GM12872 (cell line): ENCODE data around the gene FGD2.

Experiments used
- CTCF ChIP-seq: IDR thresholded peaks from 3 replicates; pipeline ENCODE4 v1.5.1; 2011; ENCODE audit warnings: low read depth, mild to moderate bottlenecking, low read length, moderate library complexity; ENCODE audit not compliant: insufficient read depth

The FGD2 gene

GRCh38 chr6:36961441-36962435 lies 43.7 kb upstream of the FGD2 start:
- no peak for TF ChIP-seq CTCF

GRCh38 chr6:36962874-36963273 lies 42.6 kb upstream of the FGD2 start:
- TF ChIP-seq CTCF: no peak

DNA sequence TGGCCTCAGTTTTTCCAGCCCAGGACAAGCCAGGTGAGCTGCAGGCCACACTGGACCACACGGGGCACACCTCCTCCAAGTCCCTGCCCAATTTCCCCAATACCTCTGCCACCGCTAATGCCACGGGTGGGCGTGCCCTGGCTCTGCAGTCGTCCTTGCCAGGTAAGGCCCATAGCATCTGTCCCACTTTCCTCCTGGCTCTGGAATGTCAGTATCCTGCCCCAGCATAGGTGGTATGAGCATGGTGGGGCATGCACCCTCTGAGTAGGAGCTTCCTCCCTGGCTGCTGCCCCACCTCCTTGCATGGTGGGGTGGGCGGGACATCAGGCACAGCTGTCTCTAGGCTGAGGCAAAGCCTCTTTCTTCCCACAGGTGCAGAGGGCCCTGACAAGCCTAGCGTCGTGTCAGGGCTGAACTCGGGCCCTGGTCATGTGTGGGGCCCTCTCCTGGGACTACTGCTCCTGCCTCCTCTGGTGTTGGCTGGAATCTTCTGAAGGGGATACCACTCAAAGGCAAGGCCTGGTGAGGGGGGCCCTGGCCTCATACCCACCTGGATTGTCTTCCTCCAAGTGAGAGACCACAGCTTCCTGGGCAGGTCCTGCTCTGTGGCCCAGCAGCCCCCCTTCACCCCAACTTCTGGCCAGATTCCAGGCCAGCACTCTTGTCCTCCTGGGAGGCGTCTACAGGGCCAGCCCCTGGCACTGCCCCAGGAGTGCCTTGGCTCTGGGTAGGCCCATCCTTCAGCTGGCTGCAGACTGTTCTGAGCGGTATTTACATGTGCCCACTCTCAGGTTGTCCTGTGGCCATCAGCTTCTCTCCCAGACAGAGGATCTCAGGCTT lies 41.8 kb upstream of the FGD2 start:
- TF ChIP-seq CTCF: no peak

DNA sequence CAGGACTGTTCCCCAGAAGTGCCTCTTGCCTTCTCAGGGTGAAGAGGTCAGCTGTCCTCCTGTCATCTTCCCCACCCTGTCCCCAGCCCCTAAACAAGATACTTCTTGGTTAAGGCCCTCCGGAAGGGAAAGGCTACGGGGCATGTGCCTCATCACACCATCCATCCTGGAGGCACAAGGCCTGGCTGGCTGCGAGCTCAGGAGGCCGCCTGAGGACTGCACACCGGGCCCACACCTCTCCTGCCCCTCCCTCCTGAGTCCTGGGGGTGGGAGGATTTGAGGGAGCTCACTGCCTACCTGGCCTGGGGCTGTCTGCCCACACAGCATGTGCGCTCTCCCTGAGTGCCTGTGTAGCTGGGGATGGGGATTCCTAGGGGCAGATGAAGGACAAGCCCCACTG lies 41.1 kb upstream of the FGD2 start:
- no peak for TF ChIP-seq CTCF

- no peak for TF ChIP-seq CTCF
Observed at GRCh38 chr6:36964908-36965307, 40.5 kb upstream of the FGD2 start.

DNA sequence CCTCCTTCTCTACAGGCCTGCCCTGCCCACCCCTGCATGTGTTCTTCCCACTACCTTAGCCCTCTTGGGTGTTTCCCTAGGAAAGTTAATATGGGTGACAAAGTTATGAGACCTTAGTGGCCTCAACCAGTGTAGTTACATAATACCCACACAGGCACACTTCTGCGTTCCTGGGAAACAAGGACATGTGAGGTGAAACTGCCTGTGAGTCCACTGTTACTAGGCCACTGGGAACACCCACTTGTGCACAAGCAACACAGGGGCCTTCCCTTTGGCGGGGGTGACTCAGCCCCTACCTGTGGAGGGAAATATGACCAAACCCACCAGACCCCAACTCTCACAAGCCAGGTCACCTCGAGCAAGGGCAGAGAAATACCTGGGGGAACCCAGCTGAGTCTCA lies 38.2 kb upstream of the FGD2 start:
- TF ChIP-seq CTCF: no peak

- no peak for TF ChIP-seq CTCF
Observed at GRCh38 chr6:36967757-36968156, 37.7 kb upstream of the FGD2 start.
